Activated T-cell treated with anti-CD3 and anti-CD28 coated beads for 24 hours (primary cell): ENCODE measurements around the gene UGT1A10.
"Not testable (repeated sequence)": the region's sequence is repeated elsewhere in the genome, so short reads cannot be mapped to it uniquely, and the experiment has no call there.

Source experiments
- DNase-seq: peaks from one replicate; pipeline ENCODE4 v3.0.0-alpha.2; 2020; ENCODE audit warnings: low read depth

UGT1A10 gene

GRCh38 chr2:233636306-233636705 lies at the start of gene UGT1A10:
TSS of gene UGT1A10 (plus strand) at chr2:233636448. CDS start at chr2:233636523, 75 bp downstream.
- not testable (repeated sequence) for DNase-seq

GRCh38 chr2:233588400-233588799 lies 47.8 kb upstream of the UGT1A10 start:
- no peak for DNase-seq

- DNase-seq: not testable (repeated sequence)
Measured at GRCh38 chr2:233592706-233593105, 43.5 kb upstream of the UGT1A10 start.

GRCh38 chr2:233593201-233593600 lies 43.0 kb upstream of the UGT1A10 start:
- DNase-seq: no peak

- no peak for DNase-seq
Measured at GRCh38 chr2:233597522-233597921, 38.7 kb upstream of the UGT1A10 start.

GRCh38 chr2:233598952-233599351 lies 37.3 kb upstream of the UGT1A10 start:
- no peak for DNase-seq

GRCh38 chr2:233600386-233600785 lies 35.9 kb upstream of the UGT1A10 start:
- no peak for DNase-seq

GRCh38 chr2:233602076-233602475 lies 34.2 kb upstream of the UGT1A10 start:
- DNase-seq: no peak

GRCh38 chr2:233603520-233603919 lies 32.7 kb upstream of the UGT1A10 start:
- no peak for DNase-seq

GRCh38 chr2:233604826-233605225 lies 31.4 kb upstream of the UGT1A10 start:
- no peak for DNase-seq

GRCh38 chr2:233605680-233606079 lies 30.6 kb upstream of the UGT1A10 start:
- no peak for DNase-seq

- DNase-seq: no peak
Measured at GRCh38 chr2:233611284-233611683, 25.0 kb upstream of the UGT1A10 start.

- not testable (repeated sequence) for DNase-seq
Measured at GRCh38 chr2:233617476-233617875, 18.8 kb upstream of the UGT1A10 start, which contains the start of gene UGT1A8. TSS of gene UGT1A8 (plus strand) at chr2:233617633. CDS start at chr2:233617708, 75 bp downstream.

- DNase-seq: no peak
Measured at GRCh38 chr2:233620204-233620603, 16.0 kb upstream of the UGT1A10 start.

- DNase-seq: not testable (repeated sequence)
Measured at GRCh38 chr2:233621863-233622262, 14.4 kb upstream of the UGT1A10 start.

- no peak for DNase-seq
Measured at GRCh38 chr2:233627331-233628025, 8.8 kb upstream of the UGT1A10 start.

GRCh38 chr2:233638836-233639235 lies 2.6 kb downstream of the UGT1A10 start:
- DNase-seq: no peak

- DNase-seq: no peak
Measured at GRCh38 chr2:233639860-233640259, 3.6 kb downstream of the UGT1A10 start.

- no peak for DNase-seq
Measured at GRCh38 chr2:233643128-233643527, 6.9 kb downstream of the UGT1A10 start.

GRCh38 chr2:233646033-233646432 lies 9.8 kb downstream of the UGT1A10 start:
- not testable (repeated sequence) for DNase-seq

- no peak for DNase-seq
Measured at GRCh38 chr2:233650981-233651380, 14.7 kb downstream of the UGT1A10 start.

- no peak for DNase-seq
Measured at GRCh38 chr2:233651430-233651829, 15.2 kb downstream of the UGT1A10 start.

- DNase-seq: no peak
Measured at GRCh38 chr2:233654501-233654900, 18.3 kb downstream of the UGT1A10 start.

- DNase-seq: no peak
Measured at GRCh38 chr2:233655043-233655442, 18.8 kb downstream of the UGT1A10 start.
